BJ (cell line): ENCODE results near the gene DCLK1. TPM values are rescaled to one million over a fixed set of nuclear protein-coding genes. Genes with fewer than 3 reads are reported as not detected.

Experiments
- CTCF ChIA-PET: fragments of 350-600 bp; formaldehyde crosslinking; extraction: SDS; loops from one replicate; lab custom pipeline; 2021; ENCODE audit warnings: antibody characterized with exemption, inconsistent platforms; lab: Yijun Ruan, JAX
- POLR2A ChIA-PET: fragments of 300-600 bp; sonication (Branson Sonifier 250); formaldehyde crosslinking; extraction: SDS; loops from one replicate; lab custom pipeline; 2021; ENCODE audit warnings: antibody characterized with exemption; lab: Charles Lee
- DNase-seq: peaks from one replicate; pipeline ENCODE4 v3.0.0-alpha.2; 2011; ENCODE audit warnings: low read depth
- H3K27me3 ChIP-seq: 2 replicates; pipeline ENCODE4 v1.6.0; 2011; ENCODE audit warnings: low read length; ENCODE audit not compliant: control insufficient read depth, insufficient read depth
- H3K36me3 ChIP-seq: 2 replicates; pipeline ENCODE4 v1.5.1; 2011; ENCODE audit warnings: low read length; ENCODE audit not compliant: control insufficient read depth, insufficient read depth
- H3K4me3 ChIP-seq: 2 replicates; pipeline ENCODE4 v1.5.1; 2011; ENCODE audit warnings: low read depth, mild to moderate bottlenecking, control low read depth, low read length
- polyA plus RNA-seq: library from polyadenylated mRNA; depleted of rRNA; stranded (reverse); fragments of >200 nt; gene quantifications from 2 replicates; pipeline ENCODE4 v1.2.3, GENCODE V29; 2011
- TF ChIP-seq, protein P1 (sequence below): IDR thresholded peaks from 2 replicates; pipeline ENCODE4 v1.5.1; 2011; ENCODE audit warnings: low read depth, mild to moderate bottlenecking, control low read depth, inconsistent platforms, low read length, moderate library complexity; ENCODE audit not compliant: insufficient read depth

DCLK1 gene
- polyA plus RNA-seq, 1 experiment, result 1.1 TPM

DNA sequence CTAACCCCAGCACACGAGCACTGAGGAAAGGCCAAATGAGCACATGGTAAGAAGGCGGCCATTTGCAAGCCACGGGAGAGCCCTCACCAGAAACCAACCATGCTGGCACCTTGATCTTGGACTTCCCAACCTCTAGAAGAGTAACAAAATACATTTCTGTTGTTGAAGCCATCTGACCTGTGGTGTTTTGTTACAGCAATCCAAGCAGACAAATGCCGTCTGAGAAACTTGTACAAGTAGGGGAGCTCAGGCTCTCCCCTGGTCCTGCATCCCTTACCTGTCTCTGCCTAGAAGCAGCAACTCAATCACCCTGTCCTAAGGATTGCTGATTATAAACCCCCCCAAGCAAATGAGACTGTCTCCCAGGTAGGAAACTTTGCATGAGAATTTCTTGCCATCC is 399.7 kb downstream of the DCLK1 start:
- Histone ChIP-seq H3K4me3 (no peak overlapping the region), H3K36me3 (no peaks in the 10 kb centered on the region), H3K27me3 (no peaks in the 10 kb centered on the region)
- CTCF ChIA-PET, result interaction anchor here (0.6 to 1.7 kb wide), 4 partner anchors 8 to 284 kb away, joined by 3 to 5 read pairs (median 4); no protein-coding TSS in a partner anchor
- no peak for DNase-seq
- TF ChIP-seq, protein P1, sequence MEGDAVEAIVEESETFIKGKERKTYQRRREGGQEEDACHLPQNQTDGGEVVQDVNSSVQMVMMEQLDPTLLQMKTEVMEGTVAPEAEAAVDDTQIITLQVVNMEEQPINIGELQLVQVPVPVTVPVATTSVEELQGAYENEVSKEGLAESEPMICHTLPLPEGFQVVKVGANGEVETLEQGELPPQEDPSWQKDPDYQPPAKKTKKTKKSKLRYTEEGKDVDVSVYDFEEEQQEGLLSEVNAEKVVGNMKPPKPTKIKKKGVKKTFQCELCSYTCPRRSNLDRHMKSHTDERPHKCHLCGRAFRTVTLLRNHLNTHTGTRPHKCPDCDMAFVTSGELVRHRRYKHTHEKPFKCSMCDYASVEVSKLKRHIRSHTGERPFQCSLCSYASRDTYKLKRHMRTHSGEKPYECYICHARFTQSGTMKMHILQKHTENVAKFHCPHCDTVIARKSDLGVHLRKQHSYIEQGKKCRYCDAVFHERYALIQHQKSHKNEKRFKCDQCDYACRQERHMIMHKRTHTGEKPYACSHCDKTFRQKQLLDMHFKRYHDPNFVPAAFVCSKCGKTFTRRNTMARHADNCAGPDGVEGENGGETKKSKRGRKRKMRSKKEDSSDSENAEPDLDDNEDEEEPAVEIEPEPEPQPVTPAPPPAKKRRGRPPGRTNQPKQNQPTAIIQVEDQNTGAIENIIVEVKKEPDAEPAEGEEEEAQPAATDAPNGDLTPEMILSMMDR, result no peak
- POLR2A ChIA-PET, result no interaction called here

DNA sequence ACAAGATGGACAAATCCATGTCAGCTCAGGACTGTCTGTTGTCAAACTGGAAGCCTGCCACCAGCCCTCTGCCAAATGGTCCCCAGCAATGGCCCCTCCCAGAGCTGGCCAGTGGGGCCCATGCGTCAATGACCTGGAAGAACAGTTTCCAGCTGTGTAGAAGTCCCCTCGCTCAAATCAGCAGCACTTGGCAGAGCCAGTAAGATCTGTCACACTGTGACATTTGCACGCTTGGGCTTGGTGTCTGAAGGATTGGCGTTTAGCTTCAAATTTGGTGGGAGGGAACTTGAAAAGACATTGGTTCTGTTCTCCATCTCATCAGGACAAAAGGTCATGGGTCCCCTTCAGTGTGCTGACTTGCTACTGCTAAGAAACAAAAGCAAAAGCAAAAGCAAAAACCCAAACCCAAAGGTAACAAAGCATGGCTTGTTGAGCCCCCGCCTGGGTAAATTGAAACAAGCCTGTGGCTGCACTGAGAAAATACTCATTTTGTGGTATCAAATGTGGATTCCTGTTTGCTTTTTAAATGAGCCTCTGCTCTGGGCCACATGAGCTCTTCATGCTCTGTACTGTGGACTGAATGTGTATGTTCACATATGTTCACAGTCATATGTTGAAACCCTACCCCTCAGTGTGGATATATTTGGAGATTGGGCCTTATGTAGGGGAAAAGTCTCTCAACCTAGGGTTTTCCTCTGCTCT is 401.1 kb downstream of the DCLK1 start:
- CTCF ChIA-PET, result interaction anchor here (1.8 to 2.4 kb wide), 2 partner anchors 10 to 59 kb away, joined by 4 to 8 read pairs; no protein-coding TSS in a partner anchor
- POLR2A ChIA-PET, result no interaction called here
- Histone ChIP-seq H3K36me3 (no peaks in the 10 kb centered on the region), H3K4me3 (no peak overlapping the region), H3K27me3 (no peaks in the 10 kb centered on the region)
- no peak for DNase-seq
- TF ChIP-seq, protein P1, result no peak

DNA sequence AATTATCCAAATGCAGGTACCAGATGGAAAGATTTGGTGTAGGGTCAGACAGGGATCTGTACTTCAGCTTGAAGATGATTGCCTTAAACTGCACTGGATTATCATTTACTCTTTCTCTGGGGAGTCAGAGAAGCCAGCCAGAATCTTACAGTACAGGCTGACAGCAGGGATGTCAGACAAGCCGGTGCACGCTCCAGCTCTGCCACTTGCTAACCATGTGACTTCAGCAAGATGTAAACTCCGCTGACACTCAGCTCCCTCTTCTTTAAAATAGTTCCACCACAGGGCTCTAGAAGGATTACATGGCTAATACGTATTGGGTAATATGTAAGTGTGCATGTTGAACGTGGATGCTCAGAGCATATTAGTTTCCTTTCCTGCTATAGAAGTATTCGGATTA is 403.3 kb downstream of the DCLK1 start:
- CTCF ChIA-PET, result no interaction called here
- POLR2A ChIA-PET, result no interaction called here
- no peak for DNase-seq
- no peaks in the 10 kb centered on the region for H3K27me3 ChIP-seq
- no peaks in the 10 kb centered on the region for H3K36me3 ChIP-seq
- H3K4me3 ChIP-seq, result no peak overlapping the region
- TF ChIP-seq, protein P1, result no peak

DNA sequence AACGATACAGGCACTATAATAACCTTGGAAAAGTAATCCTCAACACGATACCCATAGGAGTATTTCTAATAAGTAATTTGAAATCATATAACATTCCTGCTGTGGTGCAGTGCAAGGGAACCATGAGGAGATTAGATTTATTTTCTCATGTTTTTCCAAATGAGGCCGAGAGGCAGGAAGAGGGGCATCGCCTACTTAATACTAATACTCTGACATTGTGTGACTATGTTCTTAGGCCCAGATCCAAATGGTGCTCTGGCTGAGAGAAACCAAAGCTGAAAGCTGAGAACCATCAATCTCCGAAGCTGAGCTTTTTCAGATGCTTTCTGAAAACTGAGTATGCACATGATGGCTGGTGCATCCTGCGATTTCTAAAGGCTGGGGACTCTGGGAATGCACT is 406.7 kb downstream of the DCLK1 start:
- TF ChIP-seq, protein P1, result no peak
- CTCF ChIA-PET, result interaction anchor here (1.4 to 5.2 kb wide), 7 partner anchors 8 to 94 kb away, joined by 3 to 48 read pairs (median 5); no protein-coding TSS in a partner anchor
- Histone ChIP-seq H3K4me3 (no peak overlapping the region), H3K27me3 (no peaks in the 10 kb centered on the region), H3K36me3 (no peaks in the 10 kb centered on the region)
- DNase-seq, result no peak
- POLR2A ChIA-PET, result no interaction called here

DNA sequence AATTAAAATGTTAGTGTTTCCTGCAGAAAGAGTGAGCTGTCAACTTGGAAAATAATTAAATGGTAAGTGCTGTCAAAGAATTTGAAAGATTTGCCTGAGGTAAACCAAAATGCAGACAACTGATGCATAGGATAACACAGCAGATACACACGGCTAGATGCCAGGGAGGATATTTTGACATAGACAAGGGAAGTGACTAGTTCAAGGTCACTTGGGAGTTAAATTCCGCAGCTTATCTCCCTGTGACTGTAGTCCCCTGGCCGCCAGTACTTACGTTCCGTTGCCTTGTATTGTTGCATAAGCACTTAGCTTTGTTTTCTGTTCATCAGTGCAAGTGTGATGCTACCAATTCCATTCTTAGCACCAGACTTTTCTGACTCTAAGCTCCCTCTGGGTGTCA is 407.4 kb downstream of the DCLK1 start:
- ChIA-PET CTCF (interaction anchor here (1.3 to 5.2 kb wide), 11 partner anchors 8 to 225 kb away, joined by 3 to 48 read pairs (median 5); no protein-coding TSS in a partner anchor), POLR2A (interaction anchor here (0.5 to 0.7 kb wide), 3 partner anchors 48 to 171 kb away, joined by 3 read pairs; no protein-coding TSS in a partner anchor)
- no peaks in the 10 kb centered on the region for H3K27me3 ChIP-seq
- TF ChIP-seq, protein P1, result no peak
- H3K4me3 ChIP-seq, result no peak overlapping the region
- no peak for DNase-seq
- H3K36me3 ChIP-seq, result no peaks in the 10 kb centered on the region
